ENCODE data around the gene XPO4.
"Not testable (repeated sequence)": the region's sequence is repeated elsewhere in the genome, so short reads cannot be mapped to it uniquely, and the experiment has no call there.

Gene XPO4

GRCh38 chr13:20902438-20903163, at the start of gene XPO4:
XPO4 (minus strand) TSS chr13:20902746; CDS start chr13:20902738, 8 bp downstream.
- FAIRE-seq (no peak), DNase-seq (ENCODE audit: insufficient read length, low spot score) (peak; percentile 66)
- peak; percentile 70 for TF ChIP-seq POLR2A (IDR thresholded peaks at IDR 0.05; ENCODE audit: low read depth, low read length)

- not testable (repeated sequence) for DNase-seq (ENCODE audit: insufficient read length, low spot score)
Measured at GRCh38 chr13:20948001-20948400, 45.5 kb upstream of the XPO4 start.

GRCh38 chr13:20945952-20946383, 43.4 kb upstream of the XPO4 start:
- TF ChIP-seq POLR2A (IDR thresholded peaks at IDR 0.05; ENCODE audit: low read depth, low read length), result no peak
- FAIRE-seq, result no peak
- DNase-seq (ENCODE audit: insufficient read length, low spot score), result no peak

More at GRCh38 chr13:20948001-20948400, 45.5 kb upstream of the XPO4 start:
- not testable (repeated sequence) for FAIRE-seq

GRCh38 chr13:20942938-20943559, 40.5 kb upstream of the XPO4 start:
- no peak for TF ChIP-seq POLR2A (IDR thresholded peaks at IDR 0.05; ENCODE audit: low read depth, low read length)
- FAIRE-seq, result no peak
- DNase-seq (ENCODE audit: insufficient read length, low spot score), result no peak

GRCh38 chr13:20940511-20940910, 38.0 kb upstream of the XPO4 start:
- FAIRE-seq; DNase-seq (ENCODE audit: insufficient read length, low spot score): not testable (repeated sequence)

GRCh38 chr13:20940083-20940482, 37.5 kb upstream of the XPO4 start:
- no peak for FAIRE-seq
- no peak for TF ChIP-seq POLR2A (IDR thresholded peaks at IDR 0.05; ENCODE audit: low read depth, low read length)
- no peak for DNase-seq (ENCODE audit: insufficient read length, low spot score)

- no peak for TF ChIP-seq POLR2A (IDR thresholded peaks at IDR 0.05; ENCODE audit: low read depth, low read length)
- no peak for FAIRE-seq
- no peak for DNase-seq (ENCODE audit: insufficient read length, low spot score)
Measured at GRCh38 chr13:20939662-20940061, 37.1 kb upstream of the XPO4 start.

- no peak for TF ChIP-seq POLR2A (IDR thresholded peaks at IDR 0.05; ENCODE audit: low read depth, low read length)
- no peak for FAIRE-seq
- no peak for DNase-seq (ENCODE audit: insufficient read length, low spot score)
Measured at GRCh38 chr13:20938302-20938701, 35.8 kb upstream of the XPO4 start.

- no peak for DNase-seq (ENCODE audit: insufficient read length, low spot score)
- no peak for TF ChIP-seq POLR2A (IDR thresholded peaks at IDR 0.05; ENCODE audit: low read depth, low read length)
- FAIRE-seq, result no peak
Measured at GRCh38 chr13:20927596-20928257, 25.2 kb upstream of the XPO4 start.

- not testable (repeated sequence) for FAIRE-seq; DNase-seq (ENCODE audit: insufficient read length, low spot score)
Measured at GRCh38 chr13:20925395-20925790, 22.8 kb upstream of the XPO4 start.

- TF ChIP-seq POLR2A (IDR thresholded peaks at IDR 0.05; ENCODE audit: low read depth, low read length), result no peak
- FAIRE-seq, result no peak
Measured at GRCh38 chr13:20924758-20925394, 22.3 kb upstream of the XPO4 start.

GRCh38 chr13:20923272-20923671, 20.7 kb upstream of the XPO4 start:
- FAIRE-seq, result no peak
- no peak for DNase-seq (ENCODE audit: insufficient read length, low spot score)
- no peak for TF ChIP-seq POLR2A (IDR thresholded peaks at IDR 0.05; ENCODE audit: low read depth, low read length)

More at GRCh38 chr13:20924758-20925394, 22.3 kb upstream of the XPO4 start:
- no peak for DNase-seq (ENCODE audit: insufficient read length, low spot score)

- no peak for FAIRE-seq
- no peak for TF ChIP-seq POLR2A (IDR thresholded peaks at IDR 0.05; ENCODE audit: low read depth, low read length)
- DNase-seq (ENCODE audit: insufficient read length, low spot score), result no peak
Measured at GRCh38 chr13:20921572-20921971, 19.0 kb upstream of the XPO4 start.

- FAIRE-seq; DNase-seq (ENCODE audit: insufficient read length, low spot score): not testable (repeated sequence)
Measured at GRCh38 chr13:20915676-20916075, 13.1 kb upstream of the XPO4 start.

Data from H54 (cell line).